ENCODE measurements around the gene RFPL2.
A peak's percentile ranks its signal among the peaks of the same experiment; 100 is the strongest.

The RFPL2 gene

GRCh38 chr22:32204856-32205722, at the start of gene RFPL2:
RFPL2 (minus strand) TSS chr22:32205073; CDS start chr22:32202451, 2,622 bp downstream.
- peak; percentile 8 for DNase-seq (ENCODE audit: low read depth)
- peak within 1 kb of the TSS; percentile 6 for H3K4me3 ChIP-seq (ENCODE audit: low read depth, low read length)
- no peak for TF ChIP-seq CTCF (IDR thresholded peaks at IDR 0.05; ENCODE audit: low read depth, low read length, missing control alignments)
- in situ Hi-C loops (cut with HindIII; ENCODE audit: low sequenced_read_pairs), result no loop called here

GRCh38 chr22:32249231-32249630, 44.4 kb upstream of the RFPL2 start:
- no peak overlapping the region for H3K4me3 ChIP-seq (ENCODE audit: low read depth, low read length)
- in situ Hi-C loops (cut with HindIII; ENCODE audit: low sequenced_read_pairs), result no loop called here
- no peak for TF ChIP-seq CTCF (IDR thresholded peaks at IDR 0.05; ENCODE audit: low read depth, low read length, missing control alignments)
- DNase-seq (ENCODE audit: low read depth), result no peak

- no peak for DNase-seq (ENCODE audit: low read depth)
- no peak overlapping the region for H3K4me3 ChIP-seq (ENCODE audit: low read depth, low read length)
- in situ Hi-C loops (cut with HindIII; ENCODE audit: low sequenced_read_pairs), result no loop called here
- TF ChIP-seq CTCF (IDR thresholded peaks at IDR 0.05; ENCODE audit: low read depth, low read length, missing control alignments), result no peak
Observed at GRCh38 chr22:32248276-32248675, 43.4 kb upstream of the RFPL2 start.

GRCh38 chr22:32246166-32246565, 41.3 kb upstream of the RFPL2 start:
- DNase-seq (ENCODE audit: low read depth), result no peak
- H3K4me3 ChIP-seq (ENCODE audit: low read depth, low read length), result no peak overlapping the region
- in situ Hi-C loops (cut with HindIII; ENCODE audit: low sequenced_read_pairs), result no loop called here
- no peak for TF ChIP-seq CTCF (IDR thresholded peaks at IDR 0.05; ENCODE audit: low read depth, low read length, missing control alignments)

GRCh38 chr22:32245042-32245441, 40.2 kb upstream of the RFPL2 start:
- TF ChIP-seq CTCF (IDR thresholded peaks at IDR 0.05; ENCODE audit: low read depth, low read length, missing control alignments), result no peak
- in situ Hi-C loops (cut with HindIII; ENCODE audit: low sequenced_read_pairs), result no loop called here
- no peak for DNase-seq (ENCODE audit: low read depth)

GRCh38 chr22:32244547-32244946, 39.7 kb upstream of the RFPL2 start:
- DNase-seq (ENCODE audit: low read depth), result no peak
- no peak for TF ChIP-seq CTCF (IDR thresholded peaks at IDR 0.05; ENCODE audit: low read depth, low read length, missing control alignments)
- no peak overlapping the region for H3K4me3 ChIP-seq (ENCODE audit: low read depth, low read length)
- in situ Hi-C loops (cut with HindIII; ENCODE audit: low sequenced_read_pairs), result no loop called here

More at GRCh38 chr22:32245042-32245441, 40.2 kb upstream of the RFPL2 start:
- no peak overlapping the region for H3K4me3 ChIP-seq (ENCODE audit: low read depth, low read length)
